PC-9 (cell line): ENCODE results near the gene ACER1.
A peak's percentile ranks its signal among the peaks of the same experiment; 100 is the strongest.

ENCODE experiments used
- CTCF ChIP-seq: fragments of 200-600 bp; sonication (generic); conservative IDR thresholded peaks from 2 replicates; pipeline ENCODE4 v1.6.1; 2017; ENCODE audit warnings: mixed run types, antibody characterized with exemption, mild to moderate bottlenecking, moderate library complexity
- EZH2 ChIP-seq: fragments of 200-600 bp; sonication (generic); IDR thresholded peaks from 2 replicates; pipeline ENCODE4 v1.8.0; 2017; ENCODE audit warnings: antibody characterized with exemption, low read depth

GRCh38 chr19:6260912-6261650 is 72.3 kb downstream of the ACER1 start:
- TF ChIP-seq CTCF (peak; percentile 61), EZH2 (no peak)
